GM12878 (cell line): ENCODE data around the gene SCIMP. TPM values are rescaled to one million over a fixed set of nuclear protein-coding genes. Genes with fewer than 3 reads are reported as not detected.

Source experiments
- ATAC-seq: fragments of 200-7000 bp; cut with Tn5 transposase; 3 replicates; pipeline ENCODE4 v1.9.1; 2020; ENCODE audit warnings: mild to moderate bottlenecking, moderate library complexity
- BruUV-seq: library from RNA; stranded (reverse); fragments of 400-500 nt; replicated peaks from 2 replicates; lab custom pipeline; 2021; lab: Mats Ljungman, UMichigan
- CTCF ChIA-PET: fragments of 300-600 bp; sonication (Branson Sonifier 250); formaldehyde crosslinking; extraction: SDS; loops from one replicate; lab custom pipeline; 2021; ENCODE audit warnings: inconsistent platforms; lab: Yijun Ruan, JAX
- POLR2A ChIA-PET: fragments of 350-600 bp; formaldehyde crosslinking; extraction: SDS; loops from one replicate; lab custom pipeline; 2021; ENCODE audit warnings: inconsistent platforms; lab: Charles Lee
- RAD21 ChIA-PET: fragments of 300-600 bp; sonication (Branson Sonifier 250); formaldehyde crosslinking; loops from one replicate; lab custom pipeline; 2023; ENCODE audit warnings: antibody characterized with exemption; ENCODE audit not compliant: unreplicated experiment; lab: Charles Lee
- SMC1A ChIA-PET: fragments of 300-600 bp; sonication (Branson Sonifier 250); formaldehyde crosslinking; loops from one replicate; lab custom pipeline; 2023; ENCODE audit not compliant: unreplicated experiment, uncharacterized antibody; lab: Charles Lee
- DNase-seq: peaks from one replicate; pipeline ENCODE4 v3.0.0-alpha.2; 2011; ENCODE audit warnings: low read depth, low spot score
- FAIRE-seq: peaks from 3 replicates; lab custom pipeline; 2011; peaks lifted over from hg19 to GRCh38; lab: Jason Lieb, UNC
- H2AFZ ChIP-seq: 2 replicates; pipeline ENCODE4 v1.6.0; 2011; ENCODE audit warnings: low read depth, low read length, control low read depth; ENCODE audit not compliant: control insufficient read depth
- H3K27ac ChIP-seq: 2 replicates; pipeline ENCODE4 v1.5.1; 2011; ENCODE audit warnings: control low read depth; ENCODE audit not compliant: control insufficient read depth, insufficient read depth
- H3K27me3 ChIP-seq, 2 experiments: replicated peaks in 1 of 2; 2 replicates each; pipeline versions ENCODE4 v1.6.0 to v1.6.1; 2011; ENCODE audit warnings: low read length in 1 of 2; ENCODE audit not compliant: control insufficient read depth in 2 of 2, insufficient read depth in 2 of 2
- H3K36me3 ChIP-seq, 2 experiments: 2 replicates each; pipeline ENCODE4 v1.5.1; 2011; ENCODE audit warnings: low read length in 1 of 2; ENCODE audit not compliant: control insufficient read depth in 2 of 2, insufficient read depth in 2 of 2
- H3K4me1 ChIP-seq: 2 replicates; pipeline ENCODE4 v1.6.1; 2011; ENCODE audit warnings: mild to moderate bottlenecking, low read length, moderate library complexity, mixed read lengths; ENCODE audit not compliant: control insufficient read depth, insufficient read depth
- H3K4me2 ChIP-seq: 2 replicates; pipeline ENCODE4 v1.6.0; 2011; ENCODE audit warnings: control low read depth; ENCODE audit not compliant: control insufficient read depth, insufficient read depth
- H3K4me3 ChIP-seq: fragments of 200-600 bp; sonication (generic); 2 replicates; pipeline ENCODE4 v1.5.1; 2016
- H3K79me2 ChIP-seq: 2 replicates; pipeline ENCODE4 v1.6.0; 2011; ENCODE audit warnings: low read length; ENCODE audit not compliant: control insufficient read depth, insufficient read depth
- H3K9ac ChIP-seq: 2 replicates; pipeline ENCODE4 v1.8.0; 2011; ENCODE audit warnings: low read length, control low read depth, mixed read lengths; ENCODE audit not compliant: control insufficient read depth, insufficient read depth
- H3K9me3 ChIP-seq: replicated peaks from 3 replicates; pipeline ENCODE4 v1.5.1; 2011; ENCODE audit warnings: mild to moderate bottlenecking, low read length; ENCODE audit not compliant: control insufficient read depth, insufficient read depth
- H4K20me1 ChIP-seq: 2 replicates; pipeline ENCODE4 v1.6.0; 2011; ENCODE audit not compliant: control insufficient read depth, insufficient read depth
- KAT2A ChIP-seq: conservative IDR thresholded peaks from 2 replicates; pipeline ENCODE4 v1.6.1; 2011; ENCODE audit warnings: low read depth, low read length; ENCODE audit not compliant: control insufficient read depth
- POLR2AphosphoS5 ChIP-seq: IDR thresholded peaks from 2 replicates; pipeline ENCODE4 v1.6.1; 2011; ENCODE audit warnings: mild to moderate bottlenecking, low read length, inconsistent platforms
- RAD21 ChIP-seq: IDR thresholded peaks from 2 replicates; pipeline ENCODE4 v1.6.1; 2011; ENCODE audit warnings: mild to moderate bottlenecking, low read depth, low read length, moderate library complexity; ENCODE audit not compliant: insufficient read depth
- RBBP5 ChIP-seq: fragments of 200-600 bp; sonication (generic); conservative IDR thresholded peaks from 2 replicates; pipeline ENCODE4 v1.6.1; 2016
- RCOR1 ChIP-seq: conservative IDR thresholded peaks from 2 replicates; pipeline ENCODE4 v1.6.1; 2012; ENCODE audit warnings: low read depth, low read length, improper control_type of control experiment
- SMAD1 ChIP-seq: fragments of 450-650 bp; IDR thresholded peaks from 2 replicates; pipeline ENCODE4 v1.6.1; 2018; ENCODE audit warnings: mild to moderate bottlenecking, low read depth; ENCODE audit not compliant: partially characterized antibody
- ZNF274 ChIP-seq: IDR thresholded peaks from one replicate; pipeline ENCODE4 v1.8.0; 2011; ENCODE audit not compliant: insufficient read length, insufficient read depth
- WGBS: methylation state at CpG from one replicate; pipeline ENCODE4 v1.1.6; 2016; ENCODE audit warnings: low lambda C conversion rate; ENCODE audit not compliant: insufficient replicate concordance, insufficient coverage; ENCODE audit errors: missing lambda C conversion rate; 5-methylcytosine and 5-hydroxymethylcytosine counted together
- in situ Hi-C: fragments of 300-500 bp; cut with MboI; formaldehyde crosslinking; loops from 9 replicates; pipeline ENCODE4 v1.14.3; 2018; ENCODE audit warnings: mixed read lengths
- intact Hi-C: fragments of 100-400 bp; cut with micrococcal nuclease; formaldehyde crosslinking; loops from one replicate; pipeline ENCODE4 v1.14.2; 2022; ENCODE audit not compliant: unreplicated experiment
- polyA plus RNA-seq, 11 experiments: library from polyadenylated mRNA; depleted of rRNA in 4 of 11; unstranded in 6 of 11; stranded (reverse) in 5 of 11; fragments of >200 nt; fragmentation: Nextera tagmentation in 4 of 11; fragmentation: Illumina TruSeq in 1 of 11; extraction: Ambion mirVana in 4 of 11; extraction: Trizol in 1 of 11; gene quantifications; 1 replicate in 1 of 11; 2 replicates in 10 of 11; pipeline versions ENCODE4 v1.2.1 to v1.2.3, GENCODE V29; 2011 to 2016; ENCODE audit warnings: inconsistent platforms in 2 of 11, missing spikeins in 2 of 11, low read depth in 1 of 11
- total RNA-seq, 4 experiments: library from RNA; depleted of rRNA in 3 of 4; stranded (reverse); fragments of >200 nt in 3 of 4; fragmentation: Illumina TruSeq in 1 of 4; extraction: Trizol in 1 of 4; gene quantifications; 2 replicates each; pipeline versions ENCODE4 v1.2.1 to v1.2.3, GENCODE V29; 2013 to 2021
- TF ChIP-seq, protein P1 (sequence below): fragments of 450-650 bp; IDR thresholded peaks from 2 replicates; pipeline ENCODE4 v1.6.1; 2016; ENCODE audit warnings: mild to moderate bottlenecking

Gene SCIMP
- total and polyA plus RNA-seq, 10 of the 15 experiments (the other 5 are each of a cell fraction or from before 2014, with no cell fraction given), result 56.7 to 151 (median 95.0) TPM

DNA sequence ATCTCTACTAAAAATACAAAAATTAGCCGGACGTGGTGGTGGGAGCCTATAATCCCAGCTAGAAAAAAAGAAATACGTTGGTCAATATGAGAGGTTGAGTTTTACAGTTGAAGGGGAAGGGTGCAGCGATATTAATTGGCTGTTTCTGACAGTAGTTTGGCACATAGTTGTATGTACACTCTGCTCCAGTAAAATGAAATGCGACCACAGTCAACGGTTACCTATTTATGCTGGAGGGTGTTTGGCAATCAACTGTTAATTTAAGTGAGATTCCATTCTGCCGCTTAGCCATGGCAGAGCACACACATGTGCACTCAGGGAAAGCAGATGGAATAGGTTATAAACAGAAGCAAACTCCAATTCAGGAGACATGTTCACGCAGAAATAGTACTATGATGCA lies 33.6 kb downstream of the SCIMP start:
- CTCF ChIA-PET, result interaction anchor here (0.8 to 14.1 kb wide), 4 partner anchors 11 to 172 kb away, joined by 3 to 209 read pairs (median 35); partner anchors contain the start of gene SCIMP
- no TSS peak for BruUV-seq
- POLR2A ChIA-PET, result interaction anchor here (0.7 to 8.1 kb wide), 8 partner anchors 8 to 41 kb away, joined by 3 to 98 read pairs (median 4); partner anchors contain the start of gene SCIMP

More for the DNA sequence above, 33.6 kb downstream of the SCIMP start:
- Histone ChIP-seq H3K79me2 (peaks cover 5% of the 10 kb centered on the region; the same call in 1 of the 2 replicates), H3K36me3 (no peaks in the 10 kb centered on the region), H3K27ac (peak overlapping the region; percentile 89), H3K9me3 (no peaks in the 10 kb centered on the region; the same call in 1 of the 3 replicates), H3K4me2 (no peak overlapping the region), H3K4me3 (no peak overlapping the region), H4K20me1 (no peaks in the 10 kb centered on the region), H3K9ac (peak overlapping the region; percentile 7; the same call in 1 of the 2 replicates), H2AFZ (peak overlapping the region; percentile 48; the same call in 1 of the 2 replicates), H3K4me1 (peaks cover 33% of the 10 kb centered on the region), H3K27me3 (no peaks in the 10 kb centered on the region)
- ChIA-PET SMC1A (interaction anchor here (1.5 to 9.8 kb wide), 5 partner anchors 11 to 36 kb away, joined by 5 to 157 read pairs (median 41); partner anchors contain the start of gene SCIMP), RAD21 (interaction anchor here (1.2 to 9.7 kb wide), 4 partner anchors 9 to 36 kb away, joined by 3 to 125 read pairs (median 54); partner anchors contain the start of gene SCIMP)
- in situ Hi-C loops (loop anchor here (25.0 kb wide), 1 partner anchor 1489 kb away; the partner anchor contains the start of gene HASPIN), intact Hi-C loops (no loop called here)
- no peak for ATAC-seq
- TF ChIP-seq ZNF274 (no peak), RBBP5 (no peak), RAD21 (no peak), SMAD1 (no peak), POLR2AphosphoS5 (no peak), RCOR1 (no peak), KAT2A (no peak)
- TF ChIP-seq, protein P1, sequence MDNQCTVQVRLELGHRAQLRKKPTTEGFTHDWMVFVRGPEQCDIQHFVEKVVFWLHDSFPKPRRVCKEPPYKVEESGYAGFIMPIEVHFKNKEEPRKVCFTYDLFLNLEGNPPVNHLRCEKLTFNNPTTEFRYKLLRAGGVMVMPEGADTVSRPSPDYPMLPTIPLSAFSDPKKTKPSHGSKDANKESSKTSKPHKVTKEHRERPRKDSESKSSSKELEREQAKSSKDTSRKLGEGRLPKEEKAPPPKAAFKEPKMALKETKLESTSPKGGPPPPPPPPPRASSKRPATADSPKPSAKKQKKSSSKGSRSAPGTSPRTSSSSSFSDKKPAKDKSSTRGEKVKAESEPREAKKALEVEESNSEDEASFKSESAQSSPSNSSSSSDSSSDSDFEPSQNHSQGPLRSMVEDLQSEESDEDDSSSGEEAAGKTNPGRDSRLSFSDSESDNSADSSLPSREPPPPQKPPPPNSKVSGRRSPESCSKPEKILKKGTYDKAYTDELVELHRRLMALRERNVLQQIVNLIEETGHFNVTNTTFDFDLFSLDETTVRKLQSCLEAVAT, result peak; percentile 76; the same call in 1 of the 2 replicates
- FAIRE-seq, result no peak
- 54% methylated on average over 8 of the region's 8 CpGs for WGBS
- no peak for DNase-seq
